ENCODE results near the gene SOX12. TPM values are rescaled to one million over a fixed set of nuclear protein-coding genes. Genes with fewer than 3 reads are reported as not detected.

SOX12 gene
- polyA plus RNA-seq, 1 of the 3 experiments (the other 2 are of a cell fraction), result 11.3 TPM

DNA sequence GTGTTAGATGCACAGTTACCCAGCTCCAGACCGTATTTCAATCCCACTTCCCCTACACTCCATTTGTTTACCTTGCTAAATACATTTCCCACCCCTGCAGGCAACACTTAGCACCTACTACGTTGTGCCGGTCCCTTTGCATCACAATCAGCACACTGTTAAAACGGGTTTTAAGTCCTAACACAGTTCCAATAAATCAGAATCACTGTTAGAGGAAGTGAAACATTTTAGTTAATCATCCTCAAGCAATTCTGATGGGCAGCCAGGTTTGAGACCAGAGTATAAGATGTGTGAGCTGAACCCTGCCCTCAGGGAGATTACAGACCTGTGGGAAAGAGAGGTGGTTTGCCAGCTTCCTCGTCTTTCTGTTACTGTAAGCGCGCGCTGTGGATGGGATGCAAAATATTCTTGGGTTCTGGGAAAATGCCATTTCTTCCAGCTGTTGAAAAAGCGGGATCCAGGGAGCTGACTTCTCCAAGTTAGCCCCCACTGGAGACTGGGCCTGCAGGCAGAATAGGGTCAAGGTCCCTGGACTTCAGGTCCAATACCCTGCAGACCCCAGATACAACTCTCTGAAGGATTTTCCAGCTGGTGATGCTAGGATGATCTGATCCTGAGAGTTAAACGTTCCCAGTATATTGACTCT is 24.9 kb upstream of the SOX12 start (continued):
- no peak for TF ChIP-seq REST (IDR thresholded peaks at IDR 0.05; ENCODE audit: low read depth, low read length)
- TF ChIP-seq, protein P1, sequence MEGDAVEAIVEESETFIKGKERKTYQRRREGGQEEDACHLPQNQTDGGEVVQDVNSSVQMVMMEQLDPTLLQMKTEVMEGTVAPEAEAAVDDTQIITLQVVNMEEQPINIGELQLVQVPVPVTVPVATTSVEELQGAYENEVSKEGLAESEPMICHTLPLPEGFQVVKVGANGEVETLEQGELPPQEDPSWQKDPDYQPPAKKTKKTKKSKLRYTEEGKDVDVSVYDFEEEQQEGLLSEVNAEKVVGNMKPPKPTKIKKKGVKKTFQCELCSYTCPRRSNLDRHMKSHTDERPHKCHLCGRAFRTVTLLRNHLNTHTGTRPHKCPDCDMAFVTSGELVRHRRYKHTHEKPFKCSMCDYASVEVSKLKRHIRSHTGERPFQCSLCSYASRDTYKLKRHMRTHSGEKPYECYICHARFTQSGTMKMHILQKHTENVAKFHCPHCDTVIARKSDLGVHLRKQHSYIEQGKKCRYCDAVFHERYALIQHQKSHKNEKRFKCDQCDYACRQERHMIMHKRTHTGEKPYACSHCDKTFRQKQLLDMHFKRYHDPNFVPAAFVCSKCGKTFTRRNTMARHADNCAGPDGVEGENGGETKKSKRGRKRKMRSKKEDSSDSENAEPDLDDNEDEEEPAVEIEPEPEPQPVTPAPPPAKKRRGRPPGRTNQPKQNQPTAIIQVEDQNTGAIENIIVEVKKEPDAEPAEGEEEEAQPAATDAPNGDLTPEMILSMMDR (IDR thresholded peaks at IDR 0.05), result no peak

GRCh38 chr20:301886-302848 is 23.2 kb upstream of the SOX12 start:
- POLR2A ChIA-PET, result no interaction called here
- no peaks in the 10 kb centered on the region for H3K9me2 ChIP-seq
- H2AFZ ChIP-seq (ENCODE audit: low read depth), result no peak overlapping the region
- no peak overlapping the region for H3K9ac ChIP-seq
- no peak overlapping the region for H3K4me3 ChIP-seq (ENCODE audit: low read depth in 2 of 2, low read length in 1 of 2)
- H3K27me3 ChIP-seq (ENCODE audit: insufficient read depth), result no peaks in the 10 kb centered on the region
- H3K36me3 ChIP-seq (replicated peaks in 1 of 2; ENCODE audit: control insufficient read depth in 1 of 2, insufficient read depth in 2 of 2, low read length in 1 of 2), result peaks cover 15 to 20% of the 10 kb centered on the region in 2 experiments
- TF ChIP-seq, protein P2, sequence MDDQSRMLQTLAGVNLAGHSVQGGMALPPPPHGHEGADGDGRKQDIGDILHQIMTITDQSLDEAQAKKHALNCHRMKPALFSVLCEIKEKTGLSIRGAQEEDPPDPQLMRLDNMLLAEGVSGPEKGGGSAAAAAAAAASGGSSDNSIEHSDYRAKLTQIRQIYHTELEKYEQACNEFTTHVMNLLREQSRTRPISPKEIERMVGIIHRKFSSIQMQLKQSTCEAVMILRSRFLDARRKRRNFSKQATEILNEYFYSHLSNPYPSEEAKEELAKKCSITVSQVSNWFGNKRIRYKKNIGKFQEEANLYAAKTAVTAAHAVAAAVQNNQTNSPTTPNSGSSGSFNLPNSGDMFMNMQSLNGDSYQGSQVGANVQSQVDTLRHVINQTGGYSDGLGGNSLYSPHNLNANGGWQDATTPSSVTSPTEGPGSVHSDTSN (IDR thresholded peaks at IDR 0.05), result no peak
- H3K4me2 ChIP-seq, result no peak overlapping the region
- CTCF ChIA-PET, result interaction anchor here (0.7 kb wide), 1 partner anchor 28 kb away, joined by 3 read pairs; no protein-coding TSS in a partner anchor
- peaks cover 16% of the 10 kb centered on the region for H3F3A ChIP-seq (replicated peaks; ENCODE audit: insufficient read depth)
- H3K79me2 ChIP-seq (ENCODE audit: insufficient read depth), result peaks cover 34% of the 10 kb centered on the region
- H4K20me1 ChIP-seq (ENCODE audit: insufficient read depth), result peaks cover 16% of the 10 kb centered on the region
- DNase-seq, result no peak
- 93% methylated on average over 13 of the region's 13 CpGs for WGBS (ENCODE audit: low lambda C conversion rate)
- H3K4me1 ChIP-seq (ENCODE audit: control insufficient read depth in 1 of 2, insufficient read depth in 2 of 2, low read depth in 1 of 2, low read length in 1 of 2), result peaks cover 16 to 24% of the 10 kb centered on the region in 2 experiments
- no peaks in the 10 kb centered on the region for H3K9me3 ChIP-seq
- H3K27ac ChIP-seq (ENCODE audit: low read depth in 2 of 2, low read length in 1 of 2), result no peak overlapping the region

Measured in SK-N-SH (cell line).